Stimulated activated CD8-positive, alpha-beta memory T cell treated with anti-CD3 and anti-CD28 coated beads, Interleukin-4, amount 100 ng/mL, for 4 hours (primary cell): ENCODE data around the gene YY1.
"Not testable (repeated sequence)": the region's sequence is repeated elsewhere in the genome, so short reads cannot be mapped to it uniquely, and the experiment has no call there.

Experiments used
- DNase-seq, 2 donors: peaks; one replicate each; pipeline ENCODE4 v3.0.0-alpha.2; 2020; ENCODE audit warnings: low read depth in 2 of 2, low spot score in 1 of 2

Gene YY1

GRCh38 chr14:100213956-100214769 lies 24.8 kb upstream of the YY1 start:
- DNase-seq, result peak; percentile 77 to 84

GRCh38 chr14:100214770-100215083 lies 24.2 kb upstream of the YY1 start:
- no peak for DNase-seq

- no peak for DNase-seq
Observed at GRCh38 chr14:100215330-100215885, 23.5 kb upstream of the YY1 start.

GRCh38 chr14:100219126-100219785 lies 19.7 kb upstream of the YY1 start:
- no peak for DNase-seq

GRCh38 chr14:100221533-100222223 lies 17.3 kb upstream of the YY1 start:
- DNase-seq, result peak; percentile 33 to 41

GRCh38 chr14:100222224-100223093 lies 16.5 kb upstream of the YY1 start:
- no peak for DNase-seq

GRCh38 chr14:100223332-100224201 lies 15.4 kb upstream of the YY1 start:
- DNase-seq, result no peak

GRCh38 chr14:100224229-100224866 lies 14.6 kb upstream of the YY1 start:
- DNase-seq, result no peak

GRCh38 chr14:100225169-100225568 lies 13.8 kb upstream of the YY1 start:
- no peak for DNase-seq

- DNase-seq, result no peak
Observed at GRCh38 chr14:100230361-100230760, 8.6 kb upstream of the YY1 start.

GRCh38 chr14:100234511-100234910 lies 4.4 kb upstream of the YY1 start:
- no peak for DNase-seq

- DNase-seq, result not testable (repeated sequence)
Observed at GRCh38 chr14:100236271-100236818, 2.6 kb upstream of the YY1 start.

GRCh38 chr14:100236881-100237280 lies 2.1 kb upstream of the YY1 start:
- DNase-seq, result no peak

- DNase-seq, result peak in 1 of 2 donors; percentile 16
Observed at GRCh38 chr14:100237735-100238418, 1.1 kb upstream of the YY1 start.

- no peak for DNase-seq
Observed at GRCh38 chr14:100239211-100239839, 381 bp downstream of the YY1 start.

GRCh38 chr14:100239840-100240667 lies 1.1 kb downstream of the YY1 start:
- peak; percentile 56 to 73 for DNase-seq

GRCh38 chr14:100240668-100241032 lies 1.7 kb downstream of the YY1 start:
- no peak for DNase-seq
